ENCODE measurements around the gene ATP11A. TPM values are rescaled to one million over a fixed set of nuclear protein-coding genes. Genes with fewer than 3 reads are reported as not detected.

The ATP11A gene
- total and polyA plus RNA-seq, 2 experiments from 2014 or later: 12.3 to 52.6 TPM

GRCh38 chr13:112734696-112735547, 45.1 kb downstream of the ATP11A start:
- Histone ChIP-seq H3K79me2 (replicated peaks; ENCODE audit: insufficient read depth) (peaks cover 79% of the 10 kb centered on the region), H3K4me3 (no peak overlapping the region), H3K4me1 (ENCODE audit: insufficient read depth) (peaks cover 49% of the 10 kb centered on the region), H4K20me1 (replicated peaks; ENCODE audit: insufficient read depth) (no peaks in the 10 kb centered on the region), H3F3A (replicated peaks; ENCODE audit: low read depth) (peaks cover 12% of the 10 kb centered on the region; the same call in 1 of the 2 replicates), H3K27ac (ENCODE audit: low read depth) (peak overlapping the region; percentile 96), H3K9me2 (ENCODE audit: insufficient read depth) (peaks cover 5% of the 10 kb centered on the region; the same call in 1 of the 2 replicates), H3K36me3 (ENCODE audit: insufficient read depth) (no peaks in the 10 kb centered on the region), H3K4me2 (peak overlapping the region; percentile 49), H3K27me3 (ENCODE audit: insufficient read depth) (no peaks in the 10 kb centered on the region), H2AFZ (no peak overlapping the region)
- no peak for DNase-seq (ENCODE audit: low spot score)
- H3K27me3 Mint-ChIP-seq (ENCODE audit: insufficient read depth, low read depth, poor library complexity): peaks cover 17% of the 10 kb centered on the region
- peak; percentile 14 for ATAC-seq
- H3K4me1 Mint-ChIP-seq: peaks cover 94% of the 10 kb centered on the region
- H3K4me3 Mint-ChIP-seq: peak overlapping the region; percentile 47; the same call in 1 of the 3 replicates
- no peaks in the 10 kb centered on the region for H3K9me3 Mint-ChIP-seq
- peak overlapping the region; percentile 96 for H3K27ac Mint-ChIP-seq
- TF ChIP-seq EZH2phosphoT487 (IDR thresholded peaks at IDR 0.05; ENCODE audit: unreplicated experiment): no peak
- no peak for TF ChIP-seq CREB1 (CRISPR knock-in tag; IDR thresholded peaks at IDR 0.05; ENCODE audit: low read depth)
- TF ChIP-seq NANOG (IDR thresholded peaks at IDR 0.05; ENCODE audit: borderline replicate concordance): no peak
- no peak for TF ChIP-seq ZNF114 (CRISPR knock-in tag; IDR thresholded peaks at IDR 0.05)
- TF ChIP-seq, protein P1, sequence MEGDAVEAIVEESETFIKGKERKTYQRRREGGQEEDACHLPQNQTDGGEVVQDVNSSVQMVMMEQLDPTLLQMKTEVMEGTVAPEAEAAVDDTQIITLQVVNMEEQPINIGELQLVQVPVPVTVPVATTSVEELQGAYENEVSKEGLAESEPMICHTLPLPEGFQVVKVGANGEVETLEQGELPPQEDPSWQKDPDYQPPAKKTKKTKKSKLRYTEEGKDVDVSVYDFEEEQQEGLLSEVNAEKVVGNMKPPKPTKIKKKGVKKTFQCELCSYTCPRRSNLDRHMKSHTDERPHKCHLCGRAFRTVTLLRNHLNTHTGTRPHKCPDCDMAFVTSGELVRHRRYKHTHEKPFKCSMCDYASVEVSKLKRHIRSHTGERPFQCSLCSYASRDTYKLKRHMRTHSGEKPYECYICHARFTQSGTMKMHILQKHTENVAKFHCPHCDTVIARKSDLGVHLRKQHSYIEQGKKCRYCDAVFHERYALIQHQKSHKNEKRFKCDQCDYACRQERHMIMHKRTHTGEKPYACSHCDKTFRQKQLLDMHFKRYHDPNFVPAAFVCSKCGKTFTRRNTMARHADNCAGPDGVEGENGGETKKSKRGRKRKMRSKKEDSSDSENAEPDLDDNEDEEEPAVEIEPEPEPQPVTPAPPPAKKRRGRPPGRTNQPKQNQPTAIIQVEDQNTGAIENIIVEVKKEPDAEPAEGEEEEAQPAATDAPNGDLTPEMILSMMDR (conservative IDR thresholded peaks at IDR 0.05; ENCODE audit: low read depth in 2 of 2): no peak
- TF ChIP-seq JUNB (IDR thresholded peaks at IDR 0.05; ENCODE audit: unreplicated experiment): no peak
- TF ChIP-seq REST (IDR thresholded peaks at IDR 0.05; ENCODE audit: unreplicated experiment): no peak
- TF ChIP-seq STAT1 (IDR thresholded peaks at IDR 0.05; ENCODE audit: unreplicated experiment): no peak
- no peak for TF ChIP-seq POLR2AphosphoS5 (IDR thresholded peaks at IDR 0.05; ENCODE audit: low read depth)
- TF ChIP-seq ZNF462 (CRISPR knock-in tag; IDR thresholded peaks at IDR 0.05): no peak
- no peak for TF ChIP-seq EZH2 (IDR thresholded peaks at IDR 0.05; ENCODE audit: low read depth, unreplicated experiment)
- no peak for TF ChIP-seq ZNF331 (CRISPR knock-in tag; IDR thresholded peaks at IDR 0.05; ENCODE audit: low read depth)
- TF ChIP-seq, protein P2, sequence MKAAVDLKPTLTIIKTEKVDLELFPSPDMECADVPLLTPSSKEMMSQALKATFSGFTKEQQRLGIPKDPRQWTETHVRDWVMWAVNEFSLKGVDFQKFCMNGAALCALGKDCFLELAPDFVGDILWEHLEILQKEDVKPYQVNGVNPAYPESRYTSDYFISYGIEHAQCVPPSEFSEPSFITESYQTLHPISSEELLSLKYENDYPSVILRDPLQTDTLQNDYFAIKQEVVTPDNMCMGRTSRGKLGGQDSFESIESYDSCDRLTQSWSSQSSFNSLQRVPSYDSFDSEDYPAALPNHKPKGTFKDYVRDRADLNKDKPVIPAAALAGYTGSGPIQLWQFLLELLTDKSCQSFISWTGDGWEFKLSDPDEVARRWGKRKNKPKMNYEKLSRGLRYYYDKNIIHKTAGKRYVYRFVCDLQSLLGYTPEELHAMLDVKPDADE (IDR thresholded peaks at IDR 0.05): no peak
- peaks cover 7% of the 10 kb centered on the region; the same call in 1 of the 3 replicates for H3K36me3 Mint-ChIP-seq (ENCODE audit: low read depth)

Data from GM23338 (cell line).